ENCODE data around the gene TLE3.

TLE3 gene

GRCh38 chr15:70098461-70099166, 897 bp upstream of the TLE3 start:
- DNase-seq (ENCODE audit: low spot score) = no peak

DNA sequence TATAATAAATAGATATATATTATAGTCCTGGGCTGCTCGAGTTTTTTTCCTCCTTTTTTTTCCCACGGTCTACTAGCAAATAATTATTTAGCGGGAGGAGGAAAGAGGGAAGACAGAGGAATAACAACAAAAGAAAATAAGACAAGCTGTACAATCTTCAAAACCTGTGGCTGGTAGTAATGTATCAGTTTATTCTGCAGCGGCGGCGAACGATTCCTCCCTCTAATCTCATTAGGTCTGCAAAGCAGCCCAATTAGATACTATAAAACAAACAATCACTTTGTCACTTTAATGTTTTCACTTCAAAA, 390 bp upstream of the TLE3 start:
- DNase-seq (ENCODE audit: low spot score) = no peak

DNA sequence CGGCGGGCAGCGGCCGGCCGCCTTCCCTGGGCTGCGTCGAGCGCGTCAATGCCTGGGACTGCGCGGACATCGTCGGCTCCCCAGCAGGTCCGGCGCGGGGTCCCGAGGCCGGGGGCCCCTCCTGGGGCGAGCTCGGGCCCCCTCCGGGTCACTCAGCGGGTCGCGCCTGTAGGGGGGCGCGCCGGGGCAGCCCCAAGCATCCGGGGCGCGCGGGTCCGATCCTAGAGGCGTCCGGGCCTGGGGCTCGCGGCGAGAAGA, 725 bp downstream of the TLE3 start:
- DNase-seq (ENCODE audit: low spot score) = no peak

DNA sequence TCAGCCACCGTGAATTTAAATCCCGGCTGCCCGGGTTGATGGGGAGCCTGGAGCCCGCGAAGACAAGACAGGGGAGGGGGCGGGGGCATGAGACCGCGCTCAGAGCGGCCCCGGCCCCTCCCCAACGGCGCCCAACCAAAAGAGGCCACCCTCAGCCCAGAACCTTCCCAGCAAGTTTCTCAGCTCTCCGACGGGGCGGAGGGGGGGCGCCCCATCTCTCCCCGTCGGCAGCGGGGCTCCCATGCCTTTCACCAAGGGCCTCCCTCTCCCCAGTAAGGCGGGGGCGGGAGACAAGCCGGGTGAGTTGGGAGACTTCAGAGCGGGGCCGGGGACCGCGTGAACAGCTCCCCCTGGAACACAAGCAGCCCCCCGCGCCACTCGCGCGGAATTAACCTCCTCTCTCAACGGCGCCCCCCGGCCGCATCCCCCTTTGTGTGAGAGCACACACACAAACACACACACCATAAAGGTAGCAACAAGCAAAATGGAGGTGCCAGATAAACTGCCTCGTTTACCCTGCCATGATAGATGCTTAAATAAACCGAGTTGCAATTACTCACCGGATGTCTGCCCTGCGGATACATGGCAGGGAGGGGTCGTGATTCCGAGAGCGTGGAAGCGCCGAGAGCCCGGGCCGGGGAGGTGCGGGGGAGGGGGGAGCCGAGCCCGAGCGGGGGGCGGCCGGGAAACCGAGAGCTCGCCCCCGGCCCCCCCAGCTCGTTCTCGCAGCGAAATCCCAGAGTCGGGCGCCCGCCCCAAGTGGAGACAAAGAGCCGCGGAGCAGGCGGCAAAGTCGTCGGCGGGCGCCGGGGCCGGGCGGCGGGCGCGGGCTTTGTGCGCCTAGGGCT, 1.3 kb downstream of the TLE3 start:
- DNase-seq (ENCODE audit: low spot score) = no peak

DNA sequence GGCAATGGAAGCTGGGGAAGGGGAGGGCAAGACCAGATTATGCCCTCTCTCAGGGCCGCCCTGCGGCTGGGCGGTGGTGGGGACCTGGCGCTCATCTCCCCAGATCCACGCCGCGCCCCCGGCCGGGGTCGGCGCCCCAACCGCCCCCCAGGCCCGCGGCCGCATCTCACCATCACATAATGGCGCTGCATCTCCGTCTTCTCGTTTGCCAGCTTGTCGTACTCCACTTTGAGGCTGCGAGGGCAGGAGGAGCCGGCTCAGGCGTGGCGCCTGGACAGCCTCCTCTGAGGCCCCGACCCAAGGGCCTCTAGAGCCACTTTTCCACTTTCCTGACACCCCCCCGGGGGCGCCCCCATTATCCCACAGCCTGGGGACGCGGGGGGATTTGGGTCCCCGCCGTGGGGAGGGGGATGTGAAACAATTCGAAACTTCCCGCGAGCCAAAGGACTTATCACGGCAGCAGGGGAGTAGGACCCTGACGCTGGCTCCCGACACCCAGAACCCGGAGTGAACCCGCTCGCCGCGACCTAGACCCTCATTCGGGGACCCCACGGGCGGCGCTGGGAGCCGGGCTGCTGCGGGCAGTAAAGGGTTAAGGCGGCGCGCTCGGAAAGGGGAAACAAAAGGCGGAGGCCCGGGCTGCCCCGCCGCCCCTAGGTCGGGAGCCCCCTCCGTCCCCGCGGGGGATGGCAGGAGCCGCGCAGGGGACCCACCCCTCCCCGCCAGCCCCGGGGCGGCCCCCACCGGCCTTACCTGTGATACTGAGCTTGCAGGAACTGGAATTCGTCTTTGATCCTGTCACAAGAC, 2.1 kb downstream of the TLE3 start:
- peak; percentile 57 for DNase-seq (ENCODE audit: low spot score)

GRCh38 chr15:70094690-70095311, 2.9 kb downstream of the TLE3 start:
- no peak for DNase-seq (ENCODE audit: low spot score)

DNA sequence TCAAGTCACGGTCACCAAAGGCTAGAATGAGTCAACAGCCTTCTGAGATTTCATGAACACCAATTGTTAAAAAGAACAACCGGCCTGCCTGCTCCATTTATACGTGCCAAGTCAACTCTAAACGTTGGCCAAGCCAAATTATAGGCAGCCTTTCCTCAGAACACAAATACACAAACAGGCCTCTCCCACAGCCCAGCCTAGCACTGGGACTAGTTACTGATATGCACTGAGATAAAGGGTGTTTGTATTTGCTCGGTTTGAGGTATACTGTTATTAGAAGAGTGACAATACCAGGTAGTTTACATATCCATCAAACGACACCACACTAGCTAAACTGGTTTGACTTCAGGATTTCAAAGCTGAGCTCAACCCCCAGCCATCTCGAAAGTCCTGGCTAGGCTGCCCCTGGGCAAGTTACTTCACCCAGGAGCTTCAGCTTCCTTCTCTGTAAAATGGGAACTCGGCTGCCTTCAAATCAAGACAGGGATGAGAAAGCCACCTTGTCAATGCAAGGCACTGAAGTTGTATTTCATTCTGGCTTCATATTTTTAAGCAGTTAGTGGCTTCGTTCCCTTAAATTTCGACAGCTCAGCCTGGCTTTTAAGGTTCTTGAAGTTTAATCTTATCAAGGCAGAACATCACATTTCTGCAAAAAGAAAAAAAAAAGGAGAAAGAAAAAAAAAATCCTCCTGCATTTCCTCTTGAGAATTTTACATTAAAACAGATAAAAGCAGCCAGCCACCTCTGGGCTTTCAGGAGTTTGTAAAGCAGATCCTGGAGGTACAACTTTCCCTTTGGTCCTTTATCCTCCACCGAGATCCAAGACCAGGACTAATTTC, 4.0 kb downstream of the TLE3 start:
- DNase-seq (ENCODE audit: low spot score) = no peak

GRCh38 chr15:70093070-70093469, 4.6 kb downstream of the TLE3 start:
- no peak for DNase-seq (ENCODE audit: low spot score)

DNA sequence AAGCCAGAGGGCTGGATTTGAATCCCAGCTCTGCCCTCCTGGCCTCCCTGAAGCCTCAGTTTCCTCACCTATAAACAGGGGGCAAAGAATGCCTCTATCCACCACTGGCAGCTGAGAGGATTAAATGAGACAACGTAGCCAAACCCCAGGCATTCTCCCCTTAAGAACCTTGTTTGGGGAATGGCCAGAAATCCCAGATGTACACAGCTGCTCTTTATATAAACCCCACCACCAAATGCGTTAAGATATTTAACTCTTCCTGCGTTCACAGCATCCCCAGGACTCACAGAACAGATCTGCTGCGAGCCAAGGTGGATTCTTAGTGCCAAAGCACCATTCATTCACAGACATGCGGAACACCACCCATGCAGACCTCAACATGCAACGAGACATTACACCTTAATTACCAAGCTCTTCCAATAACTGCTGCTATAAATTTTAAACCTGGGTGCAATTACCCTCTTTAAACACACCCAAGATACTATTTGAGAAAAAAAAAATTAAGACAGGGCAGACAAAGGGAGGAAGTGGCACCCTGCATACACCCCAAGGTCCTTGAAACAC, 5.2 kb downstream of the TLE3 start:
- no peak for DNase-seq (ENCODE audit: low spot score)

- no peak for DNase-seq (ENCODE audit: low spot score)
These were observed 5.8 kb downstream of the TLE3 start for GRCh38 chr15:70091726-70092463.

- DNase-seq (ENCODE audit: low spot score) = no peak
These were observed 7.1 kb downstream of the TLE3 start for GRCh38 chr15:70090436-70091296.

DNA sequence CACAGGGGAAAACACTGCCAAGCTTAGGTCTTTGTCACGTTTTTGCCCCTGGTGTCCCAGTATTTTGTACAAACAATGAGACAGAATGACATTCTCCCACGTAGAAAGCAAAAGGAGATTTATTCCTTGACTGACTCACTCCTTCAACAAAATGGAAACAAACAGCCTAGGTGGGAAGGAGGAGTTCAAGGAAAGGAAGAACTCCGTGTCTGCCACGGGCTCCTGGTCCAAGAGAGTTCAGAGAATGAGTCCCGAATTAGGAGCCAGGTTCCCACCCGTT, 8.1 kb downstream of the TLE3 start:
- DNase-seq (ENCODE audit: low spot score) = no peak

DNA sequence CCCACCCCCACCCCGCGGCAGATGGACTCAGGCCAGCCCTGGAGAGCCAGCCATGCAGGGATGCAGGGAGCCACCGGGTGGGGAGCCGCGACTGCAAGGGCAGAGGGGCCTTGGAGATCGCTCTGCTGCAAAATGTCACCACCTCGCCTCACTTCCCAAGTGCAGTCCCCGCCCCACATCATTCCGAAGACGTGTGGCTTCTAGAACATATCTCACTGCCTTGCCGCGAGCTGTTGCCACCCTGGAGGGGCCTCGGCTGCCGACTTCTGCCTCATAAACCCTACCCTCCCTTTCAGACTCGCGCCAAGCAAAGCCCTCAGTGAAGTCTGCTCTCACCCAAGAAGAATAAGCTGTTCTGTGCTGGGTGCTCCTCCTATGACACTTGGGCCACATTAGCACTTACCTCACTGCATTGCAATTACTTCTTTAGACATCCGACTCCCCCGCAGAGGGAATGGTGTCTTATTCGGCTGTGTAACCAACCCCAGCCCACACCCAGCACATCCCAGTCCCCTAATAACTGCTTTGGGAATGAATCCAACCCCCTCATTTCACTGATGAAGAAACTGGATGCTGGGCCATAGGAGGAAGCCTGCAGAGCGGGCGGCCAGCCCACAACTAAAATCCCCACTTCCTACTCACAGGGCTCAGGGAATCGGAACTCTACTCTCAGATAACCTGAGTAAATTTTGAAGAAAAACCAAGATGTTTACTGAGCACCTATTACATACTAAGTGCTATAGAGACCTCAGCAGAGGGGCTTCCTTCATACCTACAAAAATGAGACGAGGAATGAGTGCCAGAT, 8.6 kb downstream of the TLE3 start:
- DNase-seq (ENCODE audit: low spot score) = no peak

- DNase-seq (ENCODE audit: low spot score) = no peak
These were observed 9.3 kb downstream of the TLE3 start for GRCh38 chr15:70088455-70088854.

DNA sequence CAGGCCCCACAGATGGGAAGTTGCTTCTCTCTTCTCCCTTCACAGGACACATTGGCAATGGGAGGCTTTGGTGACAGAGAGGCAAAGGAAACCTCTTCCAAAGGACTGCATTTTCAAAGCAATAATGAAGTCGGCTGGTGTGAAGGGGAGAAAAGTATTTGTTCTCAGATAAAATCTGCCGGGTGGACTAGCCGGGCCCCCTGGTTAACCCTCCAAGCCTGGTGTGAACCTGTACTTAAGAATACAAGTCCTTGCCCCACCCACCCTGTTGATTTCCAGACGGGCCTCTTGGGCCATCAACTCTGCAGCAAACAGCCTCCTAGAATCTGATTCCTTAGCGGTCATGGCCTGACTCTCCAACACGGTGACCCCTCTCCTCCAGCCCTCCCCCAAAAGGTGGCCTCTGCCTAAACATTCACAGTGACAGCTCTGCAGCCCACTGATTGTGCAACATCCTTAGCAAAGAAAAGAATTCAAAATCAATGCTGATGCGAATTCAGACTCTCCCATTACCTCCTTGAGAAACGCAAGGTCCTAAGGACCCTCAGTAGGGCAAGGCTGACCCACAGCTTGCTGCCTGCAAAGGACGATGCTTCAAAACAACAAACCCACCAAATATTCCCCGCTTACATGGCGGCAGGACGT, 9.9 kb downstream of the TLE3 start:
- DNase-seq (ENCODE audit: low spot score) = no peak

- DNase-seq (ENCODE audit: low spot score) = no peak
These were observed 11.1 kb downstream of the TLE3 start for GRCh38 chr15:70086636-70087035.

GRCh38 chr15:70084461-70084860, 13.3 kb downstream of the TLE3 start:
- no peak for DNase-seq (ENCODE audit: low spot score)

DNA sequence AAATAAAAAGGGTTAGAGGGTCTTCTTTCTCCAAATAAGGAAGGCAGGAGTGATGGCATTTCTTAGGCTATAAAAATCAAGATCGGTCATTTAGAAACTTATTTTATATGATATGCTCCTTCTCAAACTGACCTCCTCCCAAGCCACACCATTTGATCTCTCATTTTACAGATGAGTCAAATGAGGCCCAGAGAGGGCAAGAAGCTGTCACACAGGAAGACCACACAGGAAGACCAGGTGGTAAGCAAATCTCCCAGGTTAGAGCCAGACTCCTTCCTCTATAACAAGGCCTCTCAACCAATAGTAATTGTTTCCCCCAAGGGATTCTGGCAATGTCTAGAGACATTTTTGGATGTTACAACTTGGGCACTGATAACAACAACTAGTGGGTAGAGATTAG, 13.8 kb downstream of the TLE3 start:
- DNase-seq (ENCODE audit: low spot score) = no peak

- peak; percentile 74 for DNase-seq (ENCODE audit: low spot score)
These were observed 14.3 kb downstream of the TLE3 start for GRCh38 chr15:70083418-70083817.
